OCI-LY1 (cell line): ENCODE measurements around the gene TFB2M.

Source experiments
- EZH2 ChIP-seq: fragments of 200-600 bp; sonication (generic), shearing (Covaris generic); IDR thresholded peaks from 2 replicates; pipeline ENCODE4 v1.8.0; 2017; ENCODE audit warnings: borderline replicate concordance, mixed run types, mild to moderate bottlenecking, antibody characterized with exemption, low read length, moderate library complexity, mixed read lengths
- TF ChIP-seq, protein P1 (sequence below): fragments of 200-600 bp; sonication (generic), shearing (Covaris generic); IDR thresholded peaks from 2 replicates; pipeline ENCODE4 v1.5.1; 2017; ENCODE audit warnings: mild to moderate bottlenecking, antibody characterized with exemption, low read length, moderate library complexity, mixed read lengths

DNA sequence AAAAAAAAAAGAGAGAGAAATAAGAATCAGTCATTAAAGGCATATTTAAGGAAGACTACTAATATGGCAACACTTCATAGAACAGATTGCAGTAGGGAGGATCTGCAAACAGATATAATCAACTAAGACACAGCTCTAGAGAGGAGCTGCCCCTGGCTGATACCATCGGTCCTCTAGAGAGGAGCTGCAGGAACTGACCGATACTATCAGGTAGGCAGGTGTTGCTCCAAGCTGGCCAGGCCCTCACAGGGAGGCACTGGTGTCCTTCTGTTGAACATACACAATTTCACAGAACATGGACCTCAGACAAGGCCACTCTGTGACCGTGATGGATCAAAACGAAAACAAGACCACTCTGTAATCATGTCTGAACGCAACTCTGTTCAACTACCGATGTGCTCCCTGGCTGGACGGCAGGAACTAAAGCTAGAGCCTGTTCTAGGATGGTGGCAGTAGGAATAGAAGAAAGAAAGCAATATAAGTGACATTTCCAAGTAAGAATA lies 74.5 kb downstream of the TFB2M start:
- TF ChIP-seq, protein P1, sequence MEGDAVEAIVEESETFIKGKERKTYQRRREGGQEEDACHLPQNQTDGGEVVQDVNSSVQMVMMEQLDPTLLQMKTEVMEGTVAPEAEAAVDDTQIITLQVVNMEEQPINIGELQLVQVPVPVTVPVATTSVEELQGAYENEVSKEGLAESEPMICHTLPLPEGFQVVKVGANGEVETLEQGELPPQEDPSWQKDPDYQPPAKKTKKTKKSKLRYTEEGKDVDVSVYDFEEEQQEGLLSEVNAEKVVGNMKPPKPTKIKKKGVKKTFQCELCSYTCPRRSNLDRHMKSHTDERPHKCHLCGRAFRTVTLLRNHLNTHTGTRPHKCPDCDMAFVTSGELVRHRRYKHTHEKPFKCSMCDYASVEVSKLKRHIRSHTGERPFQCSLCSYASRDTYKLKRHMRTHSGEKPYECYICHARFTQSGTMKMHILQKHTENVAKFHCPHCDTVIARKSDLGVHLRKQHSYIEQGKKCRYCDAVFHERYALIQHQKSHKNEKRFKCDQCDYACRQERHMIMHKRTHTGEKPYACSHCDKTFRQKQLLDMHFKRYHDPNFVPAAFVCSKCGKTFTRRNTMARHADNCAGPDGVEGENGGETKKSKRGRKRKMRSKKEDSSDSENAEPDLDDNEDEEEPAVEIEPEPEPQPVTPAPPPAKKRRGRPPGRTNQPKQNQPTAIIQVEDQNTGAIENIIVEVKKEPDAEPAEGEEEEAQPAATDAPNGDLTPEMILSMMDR: no peak
- TF ChIP-seq EZH2: no peak
